ENCODE data around the gene SLC9A9. TPM values are rescaled to one million over a fixed set of nuclear protein-coding genes. Genes with fewer than 3 reads are reported as not detected.

The SLC9A9 gene
- total and polyA plus RNA-seq, 7 donors, result 1.3 to 5.4 (median 2.9) TPM

DNA sequence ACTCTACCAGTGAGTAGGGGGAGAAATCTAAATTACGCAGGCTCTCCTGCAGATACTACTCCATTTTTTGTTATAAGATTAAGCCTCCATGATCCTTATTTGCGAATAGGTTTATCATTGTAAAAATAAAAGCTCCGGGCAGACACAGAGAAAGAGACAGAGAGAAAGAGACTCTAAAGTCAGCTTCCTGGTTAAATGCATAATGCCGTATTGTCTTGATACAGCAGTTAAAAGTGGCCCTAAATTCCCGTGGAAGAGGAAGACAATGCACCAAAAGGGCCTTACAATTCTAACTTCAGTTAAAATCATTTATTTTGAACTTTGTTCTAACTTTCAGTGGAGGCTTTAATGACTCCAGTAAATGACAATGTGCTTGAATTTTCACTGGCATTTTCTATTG, 98.3 kb downstream of the SLC9A9 start:
- TF ChIP-seq, protein P1, sequence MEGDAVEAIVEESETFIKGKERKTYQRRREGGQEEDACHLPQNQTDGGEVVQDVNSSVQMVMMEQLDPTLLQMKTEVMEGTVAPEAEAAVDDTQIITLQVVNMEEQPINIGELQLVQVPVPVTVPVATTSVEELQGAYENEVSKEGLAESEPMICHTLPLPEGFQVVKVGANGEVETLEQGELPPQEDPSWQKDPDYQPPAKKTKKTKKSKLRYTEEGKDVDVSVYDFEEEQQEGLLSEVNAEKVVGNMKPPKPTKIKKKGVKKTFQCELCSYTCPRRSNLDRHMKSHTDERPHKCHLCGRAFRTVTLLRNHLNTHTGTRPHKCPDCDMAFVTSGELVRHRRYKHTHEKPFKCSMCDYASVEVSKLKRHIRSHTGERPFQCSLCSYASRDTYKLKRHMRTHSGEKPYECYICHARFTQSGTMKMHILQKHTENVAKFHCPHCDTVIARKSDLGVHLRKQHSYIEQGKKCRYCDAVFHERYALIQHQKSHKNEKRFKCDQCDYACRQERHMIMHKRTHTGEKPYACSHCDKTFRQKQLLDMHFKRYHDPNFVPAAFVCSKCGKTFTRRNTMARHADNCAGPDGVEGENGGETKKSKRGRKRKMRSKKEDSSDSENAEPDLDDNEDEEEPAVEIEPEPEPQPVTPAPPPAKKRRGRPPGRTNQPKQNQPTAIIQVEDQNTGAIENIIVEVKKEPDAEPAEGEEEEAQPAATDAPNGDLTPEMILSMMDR (IDR thresholded peaks at IDR 0.05), result no peak
- no peak for DNase-seq
- H3K4me1 ChIP-seq, result no peaks in the 10 kb centered on the region
- no peak overlapping the region for H3K4me3 ChIP-seq
- ATAC-seq, result no peak
- no peaks in the 10 kb centered on the region for H3K27me3 ChIP-seq (ENCODE audit: insufficient read depth in 3 of 3, low read length in 2 of 3)
- no peaks in the 10 kb centered on the region for H3K36me3 ChIP-seq (ENCODE audit: insufficient read depth in 1 of 2, low read depth in 1 of 2)
- 87 to 91% (median 87%) methylated on average over 5 of the region's 5 CpGs for WGBS, 3 donors
- no peaks in the 10 kb centered on the region for H3K9me3 ChIP-seq
- intact Hi-C loops (cut with DNase I), result no loop called here
- H3K27ac ChIP-seq, result no peak overlapping the region

DNA sequence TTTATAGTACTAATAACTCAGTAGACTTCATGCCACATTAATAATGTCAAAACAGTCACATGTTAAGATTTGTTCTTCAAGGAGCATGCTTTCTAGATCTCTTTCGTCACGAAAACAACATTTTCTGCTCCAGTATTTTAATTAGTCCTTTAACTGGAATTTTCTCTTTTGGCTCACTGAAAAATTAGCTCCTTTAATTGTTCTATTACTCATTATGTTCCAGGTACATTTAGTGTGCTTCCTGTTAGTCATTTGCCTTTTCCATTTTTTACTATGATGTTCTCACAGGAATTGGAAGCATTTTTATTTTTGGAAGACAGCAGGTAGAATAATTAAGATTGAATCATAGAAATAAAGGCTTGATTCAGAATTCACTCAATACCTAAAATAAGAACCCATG, 111.2 kb downstream of the SLC9A9 start:
- intact Hi-C loops (cut with DNase I), result no loop called here
- 47 to 74% (median 50%) methylated on average over 2 of the region's 2 CpGs for WGBS, 3 donors
- no peaks in the 10 kb centered on the region for H3K4me1 ChIP-seq
- TF ChIP-seq, protein P1 (IDR thresholded peaks at IDR 0.05), result no peak
- no peak overlapping the region for H3K27ac ChIP-seq
- DNase-seq (no peak), ATAC-seq (no peak)
- no peaks in the 10 kb centered on the region for H3K36me3 ChIP-seq (ENCODE audit: insufficient read depth in 1 of 2, low read depth in 1 of 2)
- peaks cover 4% of the 10 kb centered on the region for H3K9me3 ChIP-seq
- H3K4me3 ChIP-seq, result no peak overlapping the region
- H3K27me3 ChIP-seq (ENCODE audit: insufficient read depth in 3 of 3, low read length in 2 of 3), result no peaks in the 10 kb centered on the region

DNA sequence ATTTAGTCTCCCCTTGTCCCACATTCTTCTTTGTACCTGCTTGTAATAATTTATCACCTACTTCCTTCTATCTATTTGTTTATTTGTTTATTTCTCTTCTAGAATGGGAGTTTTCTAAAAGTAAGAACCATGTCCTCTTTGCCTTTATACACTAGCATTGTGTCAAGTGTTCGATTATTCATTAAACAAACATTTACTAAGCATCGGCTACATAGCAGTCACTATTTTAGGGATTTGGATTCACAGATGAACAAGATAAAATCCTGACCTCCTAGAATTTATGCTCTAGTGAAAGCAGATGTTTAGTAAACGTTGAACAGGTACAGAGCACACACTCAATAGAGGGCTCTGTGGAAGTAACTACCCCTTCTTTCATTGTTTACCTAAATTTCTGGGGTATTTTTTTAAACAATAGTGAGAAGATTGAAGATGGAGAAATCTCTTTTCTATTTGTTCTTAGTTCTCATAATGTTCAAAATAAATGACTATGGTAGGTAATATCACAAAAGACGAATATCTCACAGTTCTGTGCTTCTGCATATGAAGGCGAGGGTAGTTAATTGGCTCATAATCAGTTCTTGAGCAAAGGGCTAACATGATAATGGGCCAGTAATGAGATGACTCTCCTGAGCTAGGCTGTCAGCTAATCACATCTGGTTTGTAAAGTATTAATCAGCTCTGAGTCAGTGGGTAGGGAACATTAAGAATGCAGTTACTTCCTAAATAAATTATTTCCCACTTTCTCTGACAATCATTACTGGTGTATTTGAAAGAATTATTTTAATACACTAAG, 111.9 kb downstream of the SLC9A9 start:
- peaks cover 4% of the 10 kb centered on the region for H3K9me3 ChIP-seq
- ATAC-seq, result no peak
- no peak overlapping the region for H3K4me3 ChIP-seq
- no peaks in the 10 kb centered on the region for H3K4me1 ChIP-seq
- no peak for DNase-seq
- H3K36me3 ChIP-seq (ENCODE audit: insufficient read depth in 1 of 2, low read depth in 1 of 2), result no peaks in the 10 kb centered on the region
- peak overlapping the region; percentile 23 for H3K27ac ChIP-seq
- intact Hi-C loops (cut with DNase I), result no loop called here
- no peaks in the 10 kb centered on the region for H3K27me3 ChIP-seq (ENCODE audit: insufficient read depth in 3 of 3, low read length in 2 of 3)
- 71 to 79% (median 78%) methylated on average over 5 of the region's 5 CpGs for WGBS, 3 donors
- TF ChIP-seq, protein P1 (IDR thresholded peaks at IDR 0.05), result no peak

DNA sequence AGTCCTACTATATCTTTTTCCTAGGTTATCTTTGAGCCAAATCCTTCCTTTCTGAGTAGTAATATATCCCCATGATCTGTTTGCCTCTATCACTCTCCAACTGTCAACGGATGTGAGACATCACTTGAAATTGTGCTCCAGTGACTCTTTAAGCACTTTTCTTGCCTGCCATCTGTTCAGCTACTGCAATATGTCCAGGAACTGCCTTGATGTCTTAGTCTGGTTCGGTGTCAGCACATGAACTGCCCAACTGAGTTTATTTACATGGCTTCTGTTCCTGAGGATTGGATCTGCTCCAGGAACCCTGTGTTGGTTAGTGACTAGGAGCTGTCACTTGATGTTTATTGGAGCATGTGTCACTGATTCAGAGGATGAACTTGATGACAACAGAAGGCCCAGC, 116.5 kb downstream of the SLC9A9 start:
- H3K27me3 ChIP-seq (ENCODE audit: insufficient read depth in 3 of 3, low read length in 2 of 3), result no peaks in the 10 kb centered on the region
- no peaks in the 10 kb centered on the region for H3K4me1 ChIP-seq
- H3K9me3 ChIP-seq, result no peaks in the 10 kb centered on the region
- no peak overlapping the region for H3K27ac ChIP-seq
- intact Hi-C loops (cut with DNase I), result no loop called here
- TF ChIP-seq, protein P1 (IDR thresholded peaks at IDR 0.05), result no peak
- WGBS, 3 donors, result 59 to 92% (median 70%) methylated on average over 2 of the region's 2 CpGs
- no peak overlapping the region for H3K4me3 ChIP-seq
- no peak for ATAC-seq
- no peaks in the 10 kb centered on the region for H3K36me3 ChIP-seq (ENCODE audit: insufficient read depth in 1 of 2, low read depth in 1 of 2)
- no peak for DNase-seq

DNA sequence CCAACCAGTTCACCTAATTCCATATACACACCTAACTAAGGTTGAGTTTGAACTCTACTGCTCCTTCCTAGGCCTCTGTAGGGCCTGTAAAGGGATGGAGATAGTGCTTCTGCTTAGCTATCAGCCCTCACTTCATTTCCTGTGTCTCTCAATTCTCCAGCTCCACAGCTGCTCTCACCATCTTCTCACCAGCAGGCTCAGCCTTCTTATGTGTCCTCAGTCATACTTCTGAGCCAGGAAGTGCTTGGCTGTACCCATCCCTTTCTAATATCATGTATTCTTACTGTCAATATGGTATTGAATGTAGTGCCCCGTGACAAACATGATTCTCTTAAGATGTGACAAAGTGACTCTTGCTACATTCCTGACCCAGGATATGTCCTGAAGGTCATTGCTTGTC, 116.9 kb downstream of the SLC9A9 start:
- DNase-seq, result no peak
- intact Hi-C loops (cut with DNase I), result no loop called here
- WGBS, 3 donors, result 94 to 100% (median 95%) methylated on average over 1 of the region's 1 CpG
- no peak for ATAC-seq
- Histone ChIP-seq H3K9me3 (no peaks in the 10 kb centered on the region), H3K27me3 (ENCODE audit: insufficient read depth in 3 of 3, low read length in 2 of 3) (no peaks in the 10 kb centered on the region), H3K4me1 (no peaks in the 10 kb centered on the region), H3K36me3 (ENCODE audit: insufficient read depth in 1 of 2, low read depth in 1 of 2) (no peaks in the 10 kb centered on the region), H3K27ac (no peak overlapping the region), H3K4me3 (no peak overlapping the region)
- TF ChIP-seq, protein P1 (IDR thresholded peaks at IDR 0.05), result no peak

Data from psoas muscle (tissue), 8 donors.